KG1 (cell line): ENCODE data around the gene MAP3K5.

ENCODE experiments used
- DNase-seq: peaks from one replicate; lab custom pipeline; 2025; lab: John Stamatoyannopoulos, UW

Gene MAP3K5

GRCh38 chr6:136538836-136539235 lies 253.4 kb downstream of the MAP3K5 start:
- no peak for DNase-seq

- DNase-seq, result no peak
Measured at GRCh38 chr6:136535880-136536650, 256.2 kb downstream of the MAP3K5 start.

DNA sequence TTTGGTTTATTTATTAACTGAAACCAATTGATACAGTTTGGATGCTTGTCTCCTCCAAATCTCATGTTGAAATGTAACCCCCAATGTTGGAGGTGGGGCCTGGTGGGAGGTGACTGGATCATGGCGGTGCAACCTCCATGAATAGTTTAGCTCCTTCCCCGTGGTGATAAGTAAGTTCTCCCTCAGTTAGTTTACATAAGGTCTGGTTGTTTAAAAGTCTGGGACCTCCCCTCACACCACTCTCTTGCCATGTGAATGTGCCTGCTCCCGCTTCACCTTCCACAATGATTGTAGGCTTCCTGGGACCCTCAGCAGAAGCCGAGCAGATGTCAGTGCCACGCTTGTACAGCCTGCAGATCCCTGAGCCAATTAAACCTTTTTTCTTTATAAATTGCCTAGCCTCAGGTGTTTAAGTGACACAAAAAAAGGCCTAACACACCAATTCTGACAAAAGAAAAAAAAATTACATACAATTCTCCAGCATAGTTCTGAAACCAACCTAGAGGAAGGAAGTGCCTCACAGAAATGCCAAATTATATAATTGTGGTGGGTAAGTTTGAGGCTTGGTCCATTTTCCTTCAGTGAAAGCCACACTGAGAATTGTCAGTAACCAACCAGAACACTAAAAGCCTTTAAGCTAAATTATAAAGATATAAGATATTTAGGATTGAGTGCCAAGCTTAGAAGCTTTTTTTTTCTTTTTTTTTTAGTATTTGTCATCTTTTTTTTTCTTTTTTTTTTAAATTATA lies 257.1 kb downstream of the MAP3K5 start:
- peak; percentile 23 for DNase-seq

GRCh38 chr6:136534268-136534667 lies 258.0 kb downstream of the MAP3K5 start:
- DNase-seq, result no peak

DNA sequence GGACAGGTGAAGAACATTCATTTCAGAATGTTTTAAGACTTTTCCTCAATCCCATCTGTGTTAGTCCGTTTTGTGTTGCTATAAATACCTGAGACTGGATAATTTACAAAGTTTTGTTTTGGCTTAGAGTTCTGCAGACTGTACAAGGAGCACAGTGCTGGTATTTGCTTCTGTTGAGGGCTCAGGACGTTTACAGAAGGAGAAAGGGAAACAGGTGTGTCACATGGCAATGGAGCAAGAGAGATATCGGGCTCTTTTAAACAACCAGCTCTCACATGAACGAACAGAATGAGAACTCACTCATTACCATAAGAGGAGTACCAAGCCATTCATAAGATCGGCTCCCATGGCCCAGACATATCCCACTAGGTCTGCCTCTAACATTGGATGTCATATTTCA lies 258.8 kb downstream of the MAP3K5 start:
- no peak for DNase-seq

DNA sequence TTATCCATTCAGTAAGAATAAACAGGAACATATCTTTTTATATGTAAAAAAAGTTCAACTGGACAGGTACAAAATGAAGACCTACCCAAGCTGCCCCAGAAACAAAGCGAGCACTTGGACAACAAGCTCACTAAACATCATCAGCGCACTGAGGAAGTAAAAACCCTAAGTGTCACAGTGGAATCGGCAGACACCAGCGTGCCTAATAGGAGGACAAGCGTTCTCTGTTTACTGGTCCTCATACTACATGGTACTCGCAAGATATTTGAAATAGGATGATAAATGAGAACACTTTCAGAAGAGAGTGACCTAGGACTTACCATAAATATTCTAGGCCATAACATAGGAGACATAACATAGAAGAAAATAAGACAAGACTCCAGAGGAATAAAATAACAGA lies 260.2 kb downstream of the MAP3K5 start:
- DNase-seq, result no peak

GRCh38 chr6:136529710-136530109 lies 262.6 kb downstream of the MAP3K5 start:
- no peak for DNase-seq

GRCh38 chr6:136528477-136528876 lies 263.8 kb downstream of the MAP3K5 start:
- DNase-seq, result no peak

GRCh38 chr6:136527831-136528230 lies 264.4 kb downstream of the MAP3K5 start:
- DNase-seq, result no peak

DNA sequence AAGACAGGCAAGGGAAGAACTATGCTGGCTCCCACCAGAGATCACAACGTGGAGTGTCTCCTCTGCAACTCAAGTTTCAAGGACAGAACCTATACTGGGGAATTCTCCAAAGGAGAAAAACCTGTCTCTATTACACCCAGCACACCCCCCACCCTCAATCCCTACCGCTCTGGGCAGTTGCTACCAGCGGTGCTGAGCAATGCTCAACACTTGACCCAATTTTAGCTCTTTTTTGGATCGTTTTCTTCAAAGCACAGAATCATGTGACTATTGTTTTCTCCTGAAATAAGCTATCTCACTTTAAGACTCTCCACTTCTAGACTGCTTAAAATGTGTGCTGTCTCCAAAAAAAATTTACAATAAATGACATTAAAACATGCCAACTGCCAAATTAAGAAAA lies 265.3 kb downstream of the MAP3K5 start:
- DNase-seq, result no peak

DNA sequence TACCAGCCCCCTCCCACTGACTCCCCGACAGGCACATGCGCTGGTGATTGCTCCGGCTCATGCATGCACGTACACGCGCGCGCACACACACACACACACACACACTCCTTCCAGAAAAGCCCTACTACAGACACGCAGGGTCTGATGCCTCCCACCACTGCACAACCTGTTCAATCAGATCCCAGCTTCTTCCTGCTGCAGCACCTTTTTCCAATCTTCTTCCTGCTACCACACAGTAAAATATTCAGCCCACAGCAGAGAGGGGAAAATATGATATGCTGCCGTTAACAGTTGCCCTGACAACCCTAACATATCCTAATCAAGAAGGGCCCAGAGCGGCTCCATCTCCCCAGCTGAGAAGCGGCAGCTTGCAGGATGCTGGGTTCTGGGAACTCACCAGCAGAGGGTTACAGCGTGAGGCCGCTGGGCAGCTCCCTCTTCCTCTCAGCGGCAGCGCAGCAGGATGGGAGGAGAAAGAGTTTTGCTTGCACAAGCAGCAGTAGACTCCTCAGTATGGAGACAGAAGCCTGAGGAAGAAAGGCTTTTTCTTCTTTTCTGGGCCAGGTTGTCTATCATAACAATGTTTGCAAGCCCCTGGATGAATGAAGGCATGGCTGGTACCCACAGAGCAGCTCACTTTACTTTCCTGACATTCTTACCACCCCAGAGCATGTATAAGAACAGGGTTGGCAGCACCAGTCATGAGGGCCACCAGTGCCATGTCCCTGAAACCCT lies 265.9 kb downstream of the MAP3K5 start:
- peak; percentile 81 for DNase-seq

GRCh38 chr6:136525586-136526195 lies 266.6 kb downstream of the MAP3K5 start:
- DNase-seq, result no peak

DNA sequence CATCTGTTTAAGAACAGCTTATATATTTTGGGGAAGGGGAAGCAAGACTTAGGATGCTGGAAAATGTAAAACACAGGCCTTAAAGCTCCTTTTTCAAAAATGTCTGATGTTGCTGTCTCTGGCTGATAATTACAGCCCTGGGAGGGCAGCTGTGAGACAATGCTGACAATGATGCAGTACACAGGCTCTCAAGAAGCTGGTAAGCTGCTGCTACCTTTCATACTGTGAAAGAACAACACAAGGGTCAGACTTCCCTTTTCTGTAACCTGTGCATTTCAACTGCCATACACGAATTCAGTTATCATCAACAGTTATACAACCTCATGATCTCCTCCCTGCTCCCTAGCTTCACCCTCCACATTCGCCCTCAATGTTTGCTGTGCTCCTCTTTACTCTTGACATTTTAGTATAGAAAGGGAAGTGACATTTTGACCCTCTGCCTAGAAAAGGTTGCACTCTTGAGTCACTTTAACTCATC lies 267.3 kb downstream of the MAP3K5 start:
- peak; percentile 28 for DNase-seq

GRCh38 chr6:136524339-136524935 lies 267.8 kb downstream of the MAP3K5 start:
- DNase-seq, result no peak

DNA sequence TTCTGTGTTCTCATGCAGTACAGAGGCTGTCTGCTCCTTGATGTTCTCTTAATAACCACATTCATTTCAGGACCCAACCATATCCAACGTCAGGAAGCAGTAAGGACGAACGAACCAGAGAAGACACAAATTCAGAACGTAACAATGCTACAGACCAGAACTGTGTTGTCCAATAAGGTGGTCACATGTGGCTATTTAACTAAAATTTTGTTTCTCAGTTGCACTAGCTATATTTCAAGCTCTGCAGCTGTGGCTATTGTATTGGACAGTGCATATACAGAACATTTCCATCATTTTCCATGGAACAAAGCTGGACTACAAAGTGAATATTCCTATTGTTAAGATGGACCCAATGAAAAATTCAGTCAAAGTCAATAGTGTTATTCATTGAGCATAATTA lies 269.1 kb downstream of the MAP3K5 start:
- DNase-seq, result no peak

DNA sequence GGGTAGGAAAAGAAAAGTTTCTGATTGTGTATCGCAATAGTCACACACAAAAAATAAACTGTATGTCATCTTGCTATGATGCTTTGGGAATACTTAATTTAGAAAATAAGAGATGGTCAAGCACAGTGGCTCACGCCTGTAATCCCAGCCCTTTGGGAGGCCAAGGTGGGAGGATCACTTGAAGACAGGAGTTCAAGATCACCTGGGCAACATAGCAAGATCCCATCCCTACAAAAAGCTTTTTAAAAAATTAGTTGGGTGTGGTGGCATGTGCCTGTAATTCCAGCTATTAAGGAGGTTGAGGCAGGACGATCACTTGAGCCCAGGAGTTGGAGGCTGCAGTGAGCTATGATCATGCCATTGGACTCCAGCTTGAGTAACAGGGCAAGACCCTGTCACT lies 269.6 kb downstream of the MAP3K5 start:
- DNase-seq, result no peak

- no peak for DNase-seq
Measured at GRCh38 chr6:136521911-136522310, 270.4 kb downstream of the MAP3K5 start.

DNA sequence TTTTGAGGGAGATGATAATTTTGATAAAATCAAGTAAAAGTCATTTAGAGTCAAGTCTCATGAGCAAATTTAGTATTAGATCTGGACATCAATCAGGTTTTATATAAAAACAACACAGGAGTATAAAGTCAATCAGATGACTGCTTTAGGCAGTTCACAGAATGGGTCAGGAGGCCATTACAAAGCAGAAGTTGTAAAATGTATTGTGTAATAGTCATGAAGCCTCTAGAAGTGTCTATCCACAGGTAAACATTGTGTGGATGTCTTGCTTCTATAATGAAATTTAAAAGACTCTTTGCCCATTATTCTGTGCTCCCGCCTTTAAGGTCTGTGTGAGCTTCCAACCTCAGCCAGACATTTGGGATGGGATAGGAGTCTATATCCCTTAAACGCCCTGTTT lies 270.9 kb downstream of the MAP3K5 start:
- DNase-seq, result no peak

GRCh38 chr6:136520517-136520916 lies 271.8 kb downstream of the MAP3K5 start:
- DNase-seq, result no peak

- no peak for DNase-seq
Measured at GRCh38 chr6:136517582-136517981, 274.7 kb downstream of the MAP3K5 start.

GRCh38 chr6:136517002-136517401 lies 275.3 kb downstream of the MAP3K5 start:
- DNase-seq, result no peak

- DNase-seq, result no peak
Measured at GRCh38 chr6:136514591-136514990, 277.7 kb downstream of the MAP3K5 start.
